Tibial nerve (tissue), 4 donors: ENCODE results near the gene LDLRAP1.

Experiments
- EP300 ChIP-seq, 2 donors: sonication (generic); formaldehyde crosslinking; IDR thresholded peaks; one replicate each; pipeline ENCODE4 v1.6.1; 2017; ENCODE audit warnings: antibody characterized with exemption in 2 of 2, mild to moderate bottlenecking in 1 of 2
- POLR2A ChIP-seq, 2 donors: fragments of 450-650 bp; IDR thresholded peaks; one replicate each; pipeline ENCODE4 v1.6.1; 2017; ENCODE audit warnings: antibody characterized with exemption in 2 of 2, mild to moderate bottlenecking in 2 of 2, moderate library complexity in 2 of 2
- TF ChIP-seq, protein P1 (sequence below), 5 experiments: fragments of 200-600 bp in 3 of 5; fragments of 450-650 bp in 2 of 5; sonication (generic) in 3 of 5; IDR thresholded peaks; one replicate each; pipeline ENCODE4 v1.5.1; 2016 to 2019; ENCODE audit warnings: antibody characterized with exemption in 5 of 5, mild to moderate bottlenecking in 3 of 5, moderate library complexity in 2 of 5

DNA sequence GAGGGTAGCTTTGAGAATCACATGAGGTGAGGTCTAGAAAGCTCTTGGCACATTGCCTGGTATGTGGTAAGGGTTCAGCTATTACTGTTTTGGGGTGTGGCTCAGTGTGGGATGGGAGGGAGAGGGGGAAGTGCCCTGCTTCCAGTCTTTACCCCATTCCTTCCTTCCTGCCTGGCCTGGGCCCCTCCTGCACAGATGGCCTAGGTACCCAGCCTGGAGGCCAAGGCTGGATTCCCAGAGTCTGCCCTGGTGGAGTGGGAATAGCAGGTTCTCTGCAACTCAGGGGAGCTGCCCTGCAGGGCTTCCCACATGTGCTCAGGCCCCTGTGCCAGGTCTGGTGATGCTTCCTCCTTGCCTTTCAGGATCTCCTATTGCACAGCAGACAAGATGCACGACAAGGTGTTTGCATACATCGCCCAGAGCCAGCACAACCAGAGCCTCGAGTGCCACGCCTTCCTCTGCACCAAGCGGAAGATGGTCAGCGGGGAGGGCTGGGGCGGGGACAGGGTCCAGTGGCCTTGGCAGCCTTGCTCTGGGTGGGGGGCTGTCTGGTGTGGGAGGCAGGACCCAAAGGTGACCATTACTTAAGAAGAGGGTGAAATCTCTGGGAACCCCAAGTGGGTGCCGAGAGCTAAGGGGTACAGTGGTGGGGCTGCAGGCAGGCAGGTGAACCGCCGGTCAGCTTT, 13.5 kb downstream of the LDLRAP1 start:
- TF ChIP-seq, protein P1, sequence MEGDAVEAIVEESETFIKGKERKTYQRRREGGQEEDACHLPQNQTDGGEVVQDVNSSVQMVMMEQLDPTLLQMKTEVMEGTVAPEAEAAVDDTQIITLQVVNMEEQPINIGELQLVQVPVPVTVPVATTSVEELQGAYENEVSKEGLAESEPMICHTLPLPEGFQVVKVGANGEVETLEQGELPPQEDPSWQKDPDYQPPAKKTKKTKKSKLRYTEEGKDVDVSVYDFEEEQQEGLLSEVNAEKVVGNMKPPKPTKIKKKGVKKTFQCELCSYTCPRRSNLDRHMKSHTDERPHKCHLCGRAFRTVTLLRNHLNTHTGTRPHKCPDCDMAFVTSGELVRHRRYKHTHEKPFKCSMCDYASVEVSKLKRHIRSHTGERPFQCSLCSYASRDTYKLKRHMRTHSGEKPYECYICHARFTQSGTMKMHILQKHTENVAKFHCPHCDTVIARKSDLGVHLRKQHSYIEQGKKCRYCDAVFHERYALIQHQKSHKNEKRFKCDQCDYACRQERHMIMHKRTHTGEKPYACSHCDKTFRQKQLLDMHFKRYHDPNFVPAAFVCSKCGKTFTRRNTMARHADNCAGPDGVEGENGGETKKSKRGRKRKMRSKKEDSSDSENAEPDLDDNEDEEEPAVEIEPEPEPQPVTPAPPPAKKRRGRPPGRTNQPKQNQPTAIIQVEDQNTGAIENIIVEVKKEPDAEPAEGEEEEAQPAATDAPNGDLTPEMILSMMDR (IDR thresholded peaks at IDR 0.05): no peak
- TF ChIP-seq POLR2A (IDR thresholded peaks at IDR 0.05): no peak
- TF ChIP-seq EP300 (IDR thresholded peaks at IDR 0.05): no peak
